ENCODE data around the gene STARD10. TPM values are rescaled to one million over a fixed set of nuclear protein-coding genes. Genes with fewer than 3 reads are reported as not detected.

The STARD10 gene
- polyA plus RNA-seq, 2 of the 4 experiments (the other 2 are of a cell fraction): 21.2 to 23.2 TPM

DNA sequence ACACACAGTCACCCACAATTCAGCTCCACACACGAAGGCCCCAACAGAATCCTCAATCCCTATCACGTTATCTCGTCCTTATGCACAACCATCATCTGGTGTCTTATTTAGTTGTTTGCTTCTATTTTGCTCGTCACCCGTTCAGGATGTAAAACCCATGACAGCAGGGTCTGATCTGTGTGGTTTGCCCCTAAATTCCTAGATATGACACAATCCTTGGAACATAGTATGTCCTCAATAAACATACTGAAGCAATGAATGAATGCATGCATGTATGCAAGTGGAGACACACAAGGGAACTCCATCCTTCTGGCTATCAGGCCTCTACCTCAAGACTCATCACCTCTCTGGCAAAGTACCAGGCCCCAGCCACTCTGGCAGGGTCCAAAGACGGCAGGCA is 20.2 kb downstream of the STARD10 start:
- ChIA-PET CTCF (interaction anchor here (0.7 to 3.1 kb wide), 2 partner anchors 9 to 49 kb away, joined by 3 to 14 read pairs; no protein-coding TSS in a partner anchor), POLR2A (no interaction called here)
- H3K9me3 ChIP-seq: no peaks in the 10 kb centered on the region
- FAIRE-seq (no peak), DNase-seq (ENCODE audit: low read depth in 1 of 2, low spot score in 1 of 2) (no peak), ATAC-seq (no peak)
- no peak overlapping the region for H3K4me3 ChIP-seq
- no peak overlapping the region for H3K27ac ChIP-seq
- 87% methylated on average over 6 of the region's 6 CpGs for WGBS (ENCODE audit: missing lambda C conversion rate)
- H3K4me2 ChIP-seq: no peak overlapping the region
- peaks cover 16% of the 10 kb centered on the region for H3K4me1 ChIP-seq
- TF ChIP-seq, protein P1, sequence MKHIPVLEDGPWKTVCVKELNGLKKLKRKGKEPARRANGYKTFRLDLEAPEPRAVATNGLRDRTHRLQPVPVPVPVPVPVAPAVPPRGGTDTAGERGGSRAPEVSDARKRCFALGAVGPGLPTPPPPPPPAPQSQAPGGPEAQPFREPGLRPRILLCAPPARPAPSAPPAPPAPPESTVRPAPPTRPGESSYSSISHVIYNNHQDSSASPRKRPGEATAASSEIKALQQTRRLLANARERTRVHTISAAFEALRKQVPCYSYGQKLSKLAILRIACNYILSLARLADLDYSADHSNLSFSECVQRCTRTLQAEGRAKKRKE (CRISPR knock-in tag; IDR thresholded peaks at IDR 0.05; ENCODE audit: low read depth): no peak
- TF ChIP-seq RNF2 (IDR thresholded peaks at IDR 0.05; ENCODE audit: borderline replicate concordance, low read depth) (no peak), NPAS2 (CRISPR knock-in tag; IDR thresholded peaks at IDR 0.05; ENCODE audit: borderline replicate concordance) (no peak), FOSB (CRISPR knock-in tag; IDR thresholded peaks at IDR 0.05) (no peak), SMC3 (IDR thresholded peaks at IDR 0.05) (no peak), CHD2 (IDR thresholded peaks at IDR 0.05; ENCODE audit: low read length, partially characterized antibody) (no peak), KDM5A (IDR thresholded peaks at IDR 0.05) (no peak), HOXB5 (CRISPR knock-in tag; IDR thresholded peaks at IDR 0.05) (no peak), HDAC2 (IDR thresholded peaks at IDR 0.05) (no peak), CHD4 (IDR thresholded peaks at IDR 0.05; ENCODE audit: borderline replicate concordance) (no peak)
- TF ChIP-seq, protein P2, sequence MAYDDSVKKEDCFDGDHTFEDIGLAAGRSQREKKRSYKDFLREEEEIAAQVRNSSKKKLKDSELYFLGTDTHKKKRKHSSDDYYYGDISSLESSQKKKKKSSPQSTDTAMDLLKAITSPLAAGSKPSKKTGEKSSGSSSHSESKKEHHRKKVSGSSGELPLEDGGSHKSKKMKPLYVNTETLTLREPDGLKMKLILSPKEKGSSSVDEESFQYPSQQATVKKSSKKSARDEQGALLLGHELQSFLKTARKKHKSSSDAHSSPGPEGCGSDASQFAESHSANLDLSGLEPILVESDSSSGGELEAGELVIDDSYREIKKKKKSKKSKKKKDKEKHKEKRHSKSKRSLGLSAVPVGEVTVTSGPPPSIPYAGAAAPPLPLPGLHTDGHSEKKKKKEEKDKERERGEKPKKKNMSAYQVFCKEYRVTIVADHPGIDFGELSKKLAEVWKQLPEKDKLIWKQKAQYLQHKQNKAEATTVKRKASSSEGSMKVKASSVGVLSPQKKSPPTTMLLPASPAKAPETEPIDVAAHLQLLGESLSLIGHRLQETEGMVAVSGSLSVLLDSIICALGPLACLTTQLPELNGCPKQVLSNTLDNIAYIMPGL (CRISPR knock-in tag; IDR thresholded peaks at IDR 0.05; ENCODE audit: borderline replicate concordance): no peak
- TF ChIP-seq, protein P3, sequence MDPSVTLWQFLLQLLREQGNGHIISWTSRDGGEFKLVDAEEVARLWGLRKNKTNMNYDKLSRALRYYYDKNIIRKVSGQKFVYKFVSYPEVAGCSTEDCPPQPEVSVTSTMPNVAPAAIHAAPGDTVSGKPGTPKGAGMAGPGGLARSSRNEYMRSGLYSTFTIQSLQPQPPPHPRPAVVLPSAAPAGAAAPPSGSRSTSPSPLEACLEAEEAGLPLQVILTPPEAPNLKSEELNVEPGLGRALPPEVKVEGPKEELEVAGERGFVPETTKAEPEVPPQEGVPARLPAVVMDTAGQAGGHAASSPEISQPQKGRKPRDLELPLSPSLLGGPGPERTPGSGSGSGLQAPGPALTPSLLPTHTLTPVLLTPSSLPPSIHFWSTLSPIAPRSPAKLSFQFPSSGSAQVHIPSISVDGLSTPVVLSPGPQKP (IDR thresholded peaks at IDR 0.05; ENCODE audit: low read depth, low read length): no peak

DNA sequence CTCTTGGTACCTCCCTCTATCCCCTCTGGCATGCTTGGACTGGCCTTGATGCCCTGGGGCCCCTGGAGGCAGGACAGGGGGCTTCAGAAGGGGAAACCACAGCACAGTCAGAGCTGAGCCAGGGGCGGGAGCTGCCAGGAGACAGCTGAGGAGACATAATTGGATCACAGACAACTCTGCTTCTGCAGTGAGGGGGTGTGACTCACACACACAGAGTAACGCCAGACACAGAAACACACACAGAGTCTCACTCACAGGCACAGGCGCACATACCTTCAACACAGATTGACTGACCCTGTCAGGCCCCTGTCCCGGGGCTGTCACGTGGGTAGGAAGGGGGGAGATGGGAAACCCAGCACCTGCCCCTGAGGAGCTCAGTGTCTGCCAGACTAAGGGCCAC is 20.6 kb downstream of the STARD10 start:
- WGBS (ENCODE audit: missing lambda C conversion rate): 77% methylated on average over 5 of the region's 5 CpGs
- DNase-seq (ENCODE audit: low read depth in 1 of 2, low spot score in 1 of 2): no peak
- Histone ChIP-seq H3K9me3 (no peaks in the 10 kb centered on the region), H3K4me2 (no peak overlapping the region), H3K27ac (no peak overlapping the region), H3K4me1 (peaks cover 12% of the 10 kb centered on the region), H3K4me3 (no peak overlapping the region)
- peak; percentile 12 to 28; a peak in 2 of 6 replicates for ATAC-seq
- TF ChIP-seq FOXS1 (CRISPR knock-in tag; IDR thresholded peaks at IDR 0.05) (no peak), POLR2AphosphoS2 (conservative IDR thresholded peaks at IDR 0.05; ENCODE audit: low read length) (no peak), EHF (CRISPR knock-in tag; IDR thresholded peaks at IDR 0.05) (no peak), TFCP2L1 (CRISPR knock-in tag; IDR thresholded peaks at IDR 0.05) (no peak), MAFK (IDR thresholded peaks at IDR 0.05; ENCODE audit: partially characterized antibody) (no peak), POLR2A (IDR thresholded peaks at IDR 0.05; ENCODE audit: low read length) (no peak), RFX5 (IDR thresholded peaks at IDR 0.05) (no peak), FOSL2 (IDR thresholded peaks at IDR 0.05) (no peak), FOSL2 (CRISPR knock-in tag; IDR thresholded peaks at IDR 0.05) (no peak), JUNB (IDR thresholded peaks at IDR 0.05) (no peak)
- TF ChIP-seq, protein P4, sequence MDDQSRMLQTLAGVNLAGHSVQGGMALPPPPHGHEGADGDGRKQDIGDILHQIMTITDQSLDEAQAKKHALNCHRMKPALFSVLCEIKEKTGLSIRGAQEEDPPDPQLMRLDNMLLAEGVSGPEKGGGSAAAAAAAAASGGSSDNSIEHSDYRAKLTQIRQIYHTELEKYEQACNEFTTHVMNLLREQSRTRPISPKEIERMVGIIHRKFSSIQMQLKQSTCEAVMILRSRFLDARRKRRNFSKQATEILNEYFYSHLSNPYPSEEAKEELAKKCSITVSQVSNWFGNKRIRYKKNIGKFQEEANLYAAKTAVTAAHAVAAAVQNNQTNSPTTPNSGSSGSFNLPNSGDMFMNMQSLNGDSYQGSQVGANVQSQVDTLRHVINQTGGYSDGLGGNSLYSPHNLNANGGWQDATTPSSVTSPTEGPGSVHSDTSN (IDR thresholded peaks at IDR 0.05): no peak
- TF ChIP-seq, protein P2 (CRISPR knock-in tag; IDR thresholded peaks at IDR 0.05; ENCODE audit: borderline replicate concordance): no peak
- TF ChIP-seq, protein P1 (CRISPR knock-in tag; IDR thresholded peaks at IDR 0.05; ENCODE audit: low read depth): no peak
- FAIRE-seq: no peak
- POLR2A ChIA-PET: no interaction called here
- CTCF ChIA-PET: interaction anchor here (0.7 to 3.1 kb wide), 3 partner anchors 9 to 48 kb away, joined by 3 to 14 read pairs (median 4); no protein-coding TSS in a partner anchor
